HG03442 (cell line): ENCODE data around the gene TXNDC2.
"Not testable (repeated sequence)": the region's sequence is repeated elsewhere in the genome, so short reads cannot be mapped to it uniquely, and the experiment has no call there.

Experiments
- ATAC-seq: cut with Tn5 transposase; IDR thresholded peaks from one replicate; pipeline ENCODE4 v1.9.1; 2021; ENCODE audit warnings: mild to moderate bottlenecking, moderate library complexity; ENCODE audit not compliant: unreplicated experiment

The TXNDC2 gene

GRCh38 chr18:9885170-9886004, at the start of gene TXNDC2:
Gene TXNDC2, plus strand, starts transcription at chr18:9885973. Its CDS starts 708 bp downstream, at chr18:9886681.
- ATAC-seq: no peak

- ATAC-seq: no peak
Measured at GRCh38 chr18:9838144-9838877, 47.5 kb upstream of the TXNDC2 start.

GRCh38 chr18:9839211-9839610, 46.6 kb upstream of the TXNDC2 start:
- ATAC-seq: no peak

GRCh38 chr18:9839853-9840252, 45.9 kb upstream of the TXNDC2 start:
- ATAC-seq: no peak

- no peak for ATAC-seq
Measured at GRCh38 chr18:9841752-9842151, 44.0 kb upstream of the TXNDC2 start.

- ATAC-seq: no peak
Measured at GRCh38 chr18:9842448-9842847, 43.3 kb upstream of the TXNDC2 start.

GRCh38 chr18:9845256-9845655, 40.5 kb upstream of the TXNDC2 start:
- no peak for ATAC-seq

- ATAC-seq: no peak
Measured at GRCh38 chr18:9846162-9846925, 39.4 kb upstream of the TXNDC2 start.

- ATAC-seq: no peak
Measured at GRCh38 chr18:9848170-9848879, 37.4 kb upstream of the TXNDC2 start.

GRCh38 chr18:9849407-9850283, 36.1 kb upstream of the TXNDC2 start:
- ATAC-seq: no peak

GRCh38 chr18:9850309-9850708, 35.5 kb upstream of the TXNDC2 start:
- no peak for ATAC-seq

GRCh38 chr18:9851511-9851910, 34.3 kb upstream of the TXNDC2 start:
- no peak for ATAC-seq

GRCh38 chr18:9852266-9853081, 33.3 kb upstream of the TXNDC2 start:
- no peak for ATAC-seq

- no peak for ATAC-seq
Measured at GRCh38 chr18:9854801-9855676, 30.7 kb upstream of the TXNDC2 start.

- no peak for ATAC-seq
Measured at GRCh38 chr18:9855681-9856080, 30.1 kb upstream of the TXNDC2 start.

GRCh38 chr18:9856092-9856491, 29.7 kb upstream of the TXNDC2 start:
- no peak for ATAC-seq

GRCh38 chr18:9857479-9857998, 28.2 kb upstream of the TXNDC2 start:
- ATAC-seq: not testable (repeated sequence)

- no peak for ATAC-seq
Measured at GRCh38 chr18:9858642-9859041, 27.1 kb upstream of the TXNDC2 start.
